Endothelial cell of umbilical vein (primary cell): ENCODE measurements around the gene LRRC8D. TPM values are rescaled to one million over a fixed set of nuclear protein-coding genes. Genes with fewer than 3 reads are reported as not detected.

ENCODE experiments used
- BruUV-seq: library from RNA; stranded (reverse); fragments of 400-500 nt; replicated peaks from 2 replicates; lab custom pipeline; 2021; lab: Mats Ljungman, UMichigan
- CTCF ChIA-PET: fragments of 300-600, 350-600 bp; sonication (Branson Sonifier 250); formaldehyde crosslinking; loops from one replicate; lab custom pipeline; 2021; ENCODE audit warnings: antibody characterized with exemption, inconsistent platforms; lab: Charles Lee
- POLR2A ChIA-PET: fragments of 300-600, 350-600 bp; sonication (Branson Sonifier 250); formaldehyde crosslinking; loops from one replicate; lab custom pipeline; 2021; ENCODE audit warnings: antibody characterized with exemption, inconsistent platforms; lab: Charles Lee
- DNase-seq: peaks from one replicate; pipeline ENCODE4 v3.0.0-alpha.2; 2011; ENCODE audit warnings: low read depth, low spot score
- FAIRE-seq: peaks from 2 replicates; lab custom pipeline; 2011; peaks lifted over from hg19 to GRCh38; lab: Jason Lieb, UNC
- H2AFZ ChIP-seq: 2 replicates; pipeline ENCODE4 v1.6.0; 2012; ENCODE audit warnings: low read depth, low read length, control low read depth, inconsistent platforms
- H3K27ac ChIP-seq: 2 replicates; pipeline ENCODE4 v1.5.1; 2011; ENCODE audit warnings: low read depth, mild to moderate bottlenecking, control low read depth, low read length, moderate library complexity; ENCODE audit not compliant: insufficient read depth
- H3K27me3 ChIP-seq, 2 experiments: 2 replicates each; pipeline versions ENCODE4 v1.6.0 to v1.6.1; 2011; ENCODE audit warnings: low read length in 2 of 2, mixed read lengths in 1 of 2; ENCODE audit not compliant: control insufficient read depth in 2 of 2, insufficient read depth in 2 of 2
- H3K36me3 ChIP-seq, 2 experiments: 2 replicates in 1 of 2; 3 replicates in 1 of 2; pipeline ENCODE4 v1.5.1; 2011; ENCODE audit warnings: low read length in 2 of 2, mild to moderate bottlenecking in 1 of 2, moderate library complexity in 1 of 2; ENCODE audit not compliant: control insufficient read depth in 2 of 2, insufficient read depth in 2 of 2; ENCODE audit errors: extremely low read depth in 1 of 2
- H3K4me1 ChIP-seq: 3 replicates; pipeline ENCODE4 v1.5.1; 2011; ENCODE audit warnings: mild to moderate bottlenecking, low read length; ENCODE audit not compliant: control insufficient read depth, insufficient read depth; ENCODE audit errors: extremely low read depth
- H3K4me2 ChIP-seq: 2 replicates; pipeline ENCODE4 v1.6.1; 2011; ENCODE audit warnings: low read length, control low read depth, mixed read lengths; ENCODE audit not compliant: insufficient read depth
- H3K4me3 ChIP-seq, 3 experiments: fragments of 200-600 bp in 1 of 3; sonication (generic), shearing (Covaris generic) in 1 of 3; replicated peaks in 1 of 3; 2 replicates each; pipeline ENCODE4 v1.5.1; 2011 to 2016; ENCODE audit warnings: control low read depth in 3 of 3, low read length in 3 of 3, mild to moderate bottlenecking in 2 of 3, inconsistent platforms in 1 of 3, low read depth in 1 of 3, moderate library complexity in 1 of 3; ENCODE audit not compliant: insufficient read depth in 1 of 3
- H3K79me2 ChIP-seq: 2 replicates; pipeline ENCODE4 v1.6.0; 2012; ENCODE audit warnings: low read length, inconsistent platforms; ENCODE audit not compliant: control insufficient read depth, insufficient read depth
- H3K9ac ChIP-seq: replicated peaks from 2 replicates; pipeline ENCODE3; 2011; ENCODE audit warnings: low read length, control low read depth; ENCODE audit not compliant: insufficient read depth; ENCODE audit errors: extremely low read depth
- H3K9me1 ChIP-seq: replicated peaks from 3 replicates; pipeline ENCODE4 v1.6.0; 2011; ENCODE audit warnings: mild to moderate bottlenecking, low read length; ENCODE audit not compliant: control insufficient read depth, insufficient read depth; ENCODE audit errors: extremely low read depth
- H3K9me3 ChIP-seq: replicated peaks from 2 replicates; pipeline ENCODE4 v1.5.1; 2012; ENCODE audit warnings: low read length, inconsistent platforms; ENCODE audit not compliant: control insufficient read depth, insufficient read depth
- H4K20me1 ChIP-seq: replicated peaks from 2 replicates; pipeline ENCODE3; 2011; ENCODE audit warnings: mild to moderate bottlenecking, low read length; ENCODE audit not compliant: control insufficient read depth, insufficient read depth; ENCODE audit errors: extremely low read depth
- CTCF ChIP-seq, 2 donors: IDR thresholded peaks; 1 replicate in 1 of 2; 2 replicates in 1 of 2; pipeline ENCODE4 v1.5.1; 2011; ENCODE audit warnings: low read length in 2 of 2, mild to moderate bottlenecking in 2 of 2, moderate library complexity in 2 of 2, control low read depth in 1 of 2, inconsistent platforms in 1 of 2, low read depth in 1 of 2; ENCODE audit not compliant: insufficient read depth in 1 of 2; ENCODE audit errors: extremely low read depth in 1 of 2
- EZH2 ChIP-seq: IDR thresholded peaks from 2 replicates; pipeline ENCODE4 v1.6.1; 2012; ENCODE audit warnings: borderline replicate concordance, low read depth, mild to moderate bottlenecking, moderate library complexity, low read length, inconsistent platforms; ENCODE audit not compliant: severe bottlenecking
- FOS ChIP-seq: IDR thresholded peaks from 2 replicates; pipeline ENCODE4 v1.6.1; 2011; ENCODE audit warnings: mild to moderate bottlenecking, low read length, moderate library complexity, borderline replicate concordance; ENCODE audit not compliant: insufficient read depth
- GATA2 ChIP-seq: IDR thresholded peaks from 2 replicates; pipeline ENCODE4 v1.7.0; 2011; ENCODE audit warnings: low read depth, mild to moderate bottlenecking, moderate library complexity, mixed read lengths, low read length; ENCODE audit not compliant: insufficient read length, insufficient read depth
- MYC ChIP-seq: IDR thresholded peaks from one replicate; pipeline ENCODE4 v1.6.1; 2011; ENCODE audit warnings: mild to moderate bottlenecking, low read depth, low read length
- POLR2A ChIP-seq: IDR thresholded peaks from 2 replicates; pipeline ENCODE4 v1.6.1; 2012; ENCODE audit warnings: low read depth, mild to moderate bottlenecking, control low read depth, low read length
- POLR2AphosphoS5 ChIP-seq: IDR thresholded peaks from 2 replicates; pipeline ENCODE4 v1.6.1; 2012; ENCODE audit warnings: low read depth, mild to moderate bottlenecking, control low read depth, low read length, moderate library complexity; ENCODE audit not compliant: insufficient read depth
- dilution Hi-C: fragments of 300-500 bp; cut with MboI; formaldehyde crosslinking; loops from one replicate; pipeline ENCODE4 v1.15.0; 2019; ENCODE audit warnings: low sequenced_read_pairs; ENCODE audit not compliant: extremely low pct_ligation_motif_present
- intact Hi-C: fragments of 100-400 bp; cut with micrococcal nuclease; formaldehyde crosslinking; loops from one replicate; pipeline ENCODE4 v1.10.0; 2022
- polyA plus RNA-seq, 4 experiments: library from polyadenylated mRNA; depleted of rRNA in 3 of 4; stranded (reverse) in 3 of 4; unstranded in 1 of 4; fragments of >200 nt; gene quantifications; 2 replicates each; pipeline versions ENCODE4 v1.2.1 to v1.2.3, GENCODE V29; 2011 to 2012; ENCODE audit warnings: missing spikeins in 1 of 4
- total RNA-seq: library from RNA; stranded (reverse); gene quantifications from 2 replicates; pipeline ENCODE4 v1.2.3, GENCODE V29; 2021
- TF ChIP-seq, protein P1 (sequence below): IDR thresholded peaks from 2 replicates; pipeline ENCODE4 v1.6.1; 2011; ENCODE audit not compliant: insufficient read depth, insufficient read length

LRRC8D gene
- total and polyA plus RNA-seq, 2 donors (not counting 3 experiments of a cell fraction or from before 2014, with no cell fraction given), result 31.9 to 37.7 TPM

DNA sequence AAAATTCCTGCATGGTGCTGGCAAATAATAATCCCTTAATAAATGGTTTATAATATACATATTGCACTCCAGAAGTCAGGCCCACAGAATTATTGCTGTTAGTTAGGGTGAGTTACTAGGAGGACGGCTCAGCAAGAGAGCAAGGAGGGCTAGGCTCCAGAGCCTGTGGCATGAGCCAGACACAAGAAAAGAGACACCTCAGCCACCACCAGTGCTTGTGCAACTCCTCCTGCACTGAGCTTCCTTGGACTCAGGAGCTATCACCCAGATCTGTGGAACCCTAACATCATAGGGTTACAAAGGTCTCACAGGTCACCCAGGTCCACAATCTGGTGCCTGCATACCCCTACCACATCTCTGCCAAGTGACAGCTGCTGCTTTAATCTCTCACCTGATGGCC, 12.8 kb upstream of the LRRC8D start:
- intact Hi-C loops (no loop called here), dilution Hi-C loops (no loop called here)
- Histone ChIP-seq H3K27me3 (peaks cover 0 to 2% of the 10 kb centered on the region in 2 experiments), H3K4me1 (no peaks in the 10 kb centered on the region), H3K9me1 (no peaks in the 10 kb centered on the region), H3K36me3 (no peaks in the 10 kb centered on the region), H3K9ac (no peak overlapping the region), H3K4me3 (no peak overlapping the region), H3K4me2 (no peak overlapping the region), H4K20me1 (no peaks in the 10 kb centered on the region), H3K79me2 (no peaks in the 10 kb centered on the region), H3K9me3 (no peaks in the 10 kb centered on the region), H2AFZ (no peak overlapping the region), H3K27ac (no peak overlapping the region)
- FAIRE-seq (no peak), DNase-seq (no peak)
- no peak for TF ChIP-seq CTCF (IDR thresholded peaks at IDR 0.05; ENCODE audit: extremely low read depth in 1 of 2, insufficient read depth in 1 of 2, low read depth in 1 of 2, low read length in 2 of 2)
- TF ChIP-seq POLR2A, result no peak
- no peak for TF ChIP-seq POLR2AphosphoS5
- TF ChIP-seq FOS, result no peak
- no peak for TF ChIP-seq GATA2
- TF ChIP-seq, protein P1, sequence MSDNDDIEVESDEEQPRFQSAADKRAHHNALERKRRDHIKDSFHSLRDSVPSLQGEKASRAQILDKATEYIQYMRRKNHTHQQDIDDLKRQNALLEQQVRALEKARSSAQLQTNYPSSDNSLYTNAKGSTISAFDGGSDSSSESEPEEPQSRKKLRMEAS, result no peak
- no peak for TF ChIP-seq MYC
- TF ChIP-seq EZH2, result no peak
- no TSS peak for BruUV-seq
- POLR2A ChIA-PET, result no interaction called here
- CTCF ChIA-PET, result interaction anchor here (1.1 to 1.5 kb wide), 2 partner anchors 10 to 36 kb away, joined by 3 to 4 read pairs; no protein-coding TSS in a partner anchor
